GM19328 (cell line): Measurements from ENCODE around the gene RAB1A.

Experiments used
- ATAC-seq: cut with Tn5 transposase; IDR thresholded peaks from one replicate; pipeline ENCODE4 v1.9.1; 2021; ENCODE audit warnings: mild to moderate bottlenecking, moderate library complexity; ENCODE audit not compliant: unreplicated experiment

Gene RAB1A

GRCh38 chr2:65097844-65098243 lies 32.1 kb downstream of the RAB1A start:
- ATAC-seq = no peak

GRCh38 chr2:65096948-65097347 lies 33.0 kb downstream of the RAB1A start:
- no peak for ATAC-seq

GRCh38 chr2:65093211-65093610 lies 36.7 kb downstream of the RAB1A start:
- ATAC-seq = no peak

GRCh38 chr2:65092791-65093190 lies 37.1 kb downstream of the RAB1A start:
- no peak for ATAC-seq

GRCh38 chr2:65085148-65085547 lies 44.8 kb downstream of the RAB1A start:
- no peak for ATAC-seq

GRCh38 chr2:65081232-65081685 lies 48.6 kb downstream of the RAB1A start:
- ATAC-seq = no peak

GRCh38 chr2:65079017-65079416 lies 50.9 kb downstream of the RAB1A start:
- ATAC-seq = no peak

- ATAC-seq = no peak
Measured at GRCh38 chr2:65077898-65078297, 52.0 kb downstream of the RAB1A start.

GRCh38 chr2:65076345-65076710 lies 53.6 kb downstream of the RAB1A start:
- ATAC-seq = no peak

GRCh38 chr2:65075605-65076344 lies 54.1 kb downstream of the RAB1A start:
- ATAC-seq = no peak

GRCh38 chr2:65075176-65075575 lies 54.7 kb downstream of the RAB1A start:
- ATAC-seq = no peak

GRCh38 chr2:65073879-65074565 lies 55.9 kb downstream of the RAB1A start:
- no peak for ATAC-seq

GRCh38 chr2:65072181-65072970 lies 57.5 kb downstream of the RAB1A start:
- ATAC-seq = no peak

GRCh38 chr2:65071499-65072180 lies 58.3 kb downstream of the RAB1A start:
- ATAC-seq = no peak

- no peak for ATAC-seq
Measured at GRCh38 chr2:65070856-65071255, 59.0 kb downstream of the RAB1A start.

GRCh38 chr2:65070172-65070830 lies 59.6 kb downstream of the RAB1A start:
- ATAC-seq = no peak

GRCh38 chr2:65069439-65069824 lies 60.5 kb downstream of the RAB1A start:
- no peak for ATAC-seq

GRCh38 chr2:65067806-65068553 lies 61.9 kb downstream of the RAB1A start:
- no peak for ATAC-seq

GRCh38 chr2:65064728-65065552 lies 65.0 kb downstream of the RAB1A start:
- ATAC-seq = peak; percentile 72
